GM18519 (cell line): Measurements from ENCODE around the gene COL4A1.

Source experiments
- ATAC-seq: cut with Tn5 transposase; IDR thresholded peaks from one replicate; pipeline ENCODE4 v1.9.1; 2021; ENCODE audit warnings: mild to moderate bottlenecking, moderate library complexity; ENCODE audit not compliant: unreplicated experiment, low FRiP score

COL4A1 gene

GRCh38 chr13:110306960-110307766 lies at the start of gene COL4A1, which contains the start of gene COL4A2:
TSS of gene COL4A1 (minus strand) at chr13:110307157. CDS start at chr13:110307027, 130 bp downstream.
TSS of gene COL4A2 (plus strand) at chr13:110307284. CDS start at chr13:110307904, 620 bp downstream.
- ATAC-seq: no peak

DNA sequence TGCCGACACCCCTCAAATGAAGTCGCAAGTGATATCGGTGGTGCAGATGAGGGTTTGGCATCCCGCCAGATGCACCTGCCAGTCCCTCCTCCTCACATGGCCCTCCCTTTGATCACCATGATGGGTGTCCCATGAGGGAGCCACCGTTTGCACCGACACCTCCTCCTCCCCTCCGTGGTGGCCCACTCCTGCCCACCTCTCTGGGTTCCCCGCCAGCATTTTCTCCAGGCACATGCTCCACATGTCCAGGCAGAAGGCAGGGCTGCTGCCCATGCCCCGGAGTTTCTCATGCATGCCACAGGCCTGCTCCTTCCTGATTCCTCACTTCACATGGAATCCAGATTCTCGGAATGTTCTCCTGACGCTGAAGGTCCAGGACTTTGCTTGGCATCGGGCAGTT lies 49.4 kb upstream of the COL4A1 start:
- ATAC-seq: no peak

DNA sequence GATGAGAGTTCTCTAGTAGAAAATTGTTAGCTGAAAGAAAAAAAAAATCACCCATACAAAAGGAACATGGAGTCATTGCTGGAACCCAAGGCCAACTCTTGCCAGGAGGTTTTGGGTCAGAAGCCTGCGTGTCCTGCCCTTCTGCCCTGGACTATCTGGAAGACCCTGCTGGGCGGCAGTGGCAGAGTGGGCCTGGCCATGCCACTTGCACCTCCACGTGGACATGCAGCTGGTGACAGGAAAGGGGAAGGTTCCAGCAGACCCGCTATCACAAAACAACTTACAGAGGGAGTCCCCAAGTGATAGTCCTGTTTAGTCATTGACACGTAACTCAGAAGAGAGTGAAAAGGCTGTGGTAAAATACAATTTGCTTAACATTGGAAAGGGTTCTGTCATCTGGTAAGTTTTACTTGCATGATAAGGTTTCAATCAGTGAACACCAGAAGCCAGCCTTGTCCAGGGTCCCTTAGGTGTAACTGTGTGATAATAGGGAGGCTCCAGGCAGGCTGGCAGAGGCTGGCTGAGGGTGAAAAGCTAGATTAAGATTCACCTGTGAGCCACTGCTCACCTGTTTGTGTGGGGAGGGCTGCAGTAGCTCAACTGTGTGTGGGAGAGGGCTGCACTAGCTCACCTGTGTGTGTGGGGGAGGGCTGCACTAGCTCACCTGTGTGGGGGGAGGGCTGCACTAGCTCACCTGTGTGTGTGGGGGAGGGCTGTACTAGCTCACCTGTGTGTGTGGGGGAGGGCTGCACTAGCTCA lies 47.9 kb upstream of the COL4A1 start:
- no peak for ATAC-seq

DNA sequence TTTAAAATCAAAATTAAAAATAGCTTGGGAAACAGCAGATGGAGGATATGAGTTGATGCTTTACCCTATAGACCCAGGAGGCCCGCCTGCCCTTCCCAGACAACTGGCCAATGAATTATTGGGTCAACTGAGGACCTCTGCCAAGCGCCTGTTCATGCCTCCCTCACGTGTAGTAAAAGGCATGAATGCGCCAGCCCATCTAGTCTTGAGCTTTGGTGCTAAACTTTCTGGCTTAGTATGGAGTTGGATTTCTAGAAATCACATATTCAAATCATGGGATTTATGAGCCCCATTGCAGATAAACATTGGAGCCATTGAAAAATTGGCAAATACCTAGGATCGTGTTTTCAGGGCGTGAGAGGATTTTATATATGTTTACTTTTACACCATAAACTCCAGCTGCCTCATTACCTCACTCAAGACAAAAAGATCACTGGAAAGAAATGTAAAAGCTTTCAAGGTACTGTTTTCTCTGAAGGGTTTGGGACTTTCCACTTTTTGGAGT lies 47.2 kb upstream of the COL4A1 start:
- no peak for ATAC-seq

- ATAC-seq: no peak
Observed at GRCh38 chr13:110353339-110353977, 46.5 kb upstream of the COL4A1 start.

DNA sequence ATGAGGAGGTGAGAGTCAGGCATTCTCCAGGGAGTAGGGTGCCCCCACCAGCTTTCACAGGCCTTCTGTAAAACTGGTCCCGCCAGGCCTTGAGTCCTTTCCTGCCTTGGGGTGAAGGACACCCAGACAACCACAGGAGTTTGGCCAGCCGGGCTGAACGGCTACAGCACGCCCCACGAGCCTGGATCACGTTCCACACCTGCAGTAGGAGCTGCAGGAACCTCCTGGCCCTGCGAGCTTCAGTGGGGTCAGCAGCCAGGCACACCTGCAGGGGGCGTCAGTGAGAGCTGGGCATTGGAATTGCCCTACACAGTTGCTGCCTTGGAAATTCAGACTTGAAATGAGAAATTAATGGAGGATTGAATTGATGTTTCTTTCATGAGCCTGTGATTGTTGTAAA lies 45.8 kb upstream of the COL4A1 start:
- ATAC-seq: no peak

DNA sequence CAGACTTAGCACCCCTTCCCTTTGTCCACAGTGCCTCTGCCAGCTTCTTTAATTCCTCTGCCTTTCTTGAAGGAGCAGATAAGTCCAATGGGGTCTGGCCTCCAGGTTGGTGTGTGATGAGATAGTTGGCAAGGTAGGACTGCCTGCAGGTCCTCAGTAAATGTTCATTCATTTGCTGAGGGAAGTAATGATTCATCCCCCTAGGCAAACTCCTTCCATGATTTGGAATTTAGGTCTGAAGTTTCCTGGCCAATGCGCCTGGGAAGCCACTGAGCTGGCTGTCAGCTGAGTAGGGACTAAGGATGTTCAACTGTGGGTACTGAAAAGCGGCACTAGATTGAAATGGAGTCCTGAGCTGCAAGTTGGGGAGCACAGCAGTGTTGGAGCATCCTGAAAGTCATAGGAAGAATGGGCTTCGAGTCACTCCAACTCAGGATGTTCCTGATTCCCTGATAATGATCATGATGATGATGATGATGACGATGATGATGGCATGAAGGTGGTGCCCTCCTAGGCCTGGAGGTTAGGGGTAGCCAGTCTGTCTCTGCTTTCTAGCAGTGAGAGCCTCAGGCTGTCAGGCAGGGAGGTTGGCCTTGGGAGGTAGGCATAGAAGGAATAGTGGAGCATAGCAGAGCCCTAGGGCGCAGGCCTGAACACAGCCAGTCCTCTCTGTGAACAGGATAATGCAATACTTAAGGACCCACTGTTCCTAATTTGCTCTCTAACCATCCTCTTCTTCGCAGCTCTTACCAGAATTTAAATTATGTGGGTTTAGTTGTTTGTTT lies 44.9 kb upstream of the COL4A1 start:
- ATAC-seq: no peak

DNA sequence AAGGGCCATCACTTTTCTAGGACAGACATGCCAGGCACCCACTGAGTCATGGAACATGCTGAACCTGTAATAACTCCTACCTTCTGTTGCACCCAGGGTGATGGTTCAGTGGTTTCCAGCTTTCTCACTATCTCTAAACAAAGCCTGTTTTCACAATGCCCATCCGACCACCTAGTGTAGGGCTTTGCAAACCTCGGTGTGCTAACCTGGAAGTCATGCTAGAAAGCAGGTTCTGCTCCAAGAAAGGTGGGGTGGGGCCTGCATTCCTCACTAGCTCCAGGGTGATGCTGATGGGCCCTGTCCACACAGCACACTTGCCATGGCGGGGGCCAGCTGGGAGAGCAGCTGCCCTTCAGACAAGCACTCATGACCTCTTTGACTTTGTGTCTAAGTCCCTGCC lies 43.6 kb upstream of the COL4A1 start:
- no peak for ATAC-seq

DNA sequence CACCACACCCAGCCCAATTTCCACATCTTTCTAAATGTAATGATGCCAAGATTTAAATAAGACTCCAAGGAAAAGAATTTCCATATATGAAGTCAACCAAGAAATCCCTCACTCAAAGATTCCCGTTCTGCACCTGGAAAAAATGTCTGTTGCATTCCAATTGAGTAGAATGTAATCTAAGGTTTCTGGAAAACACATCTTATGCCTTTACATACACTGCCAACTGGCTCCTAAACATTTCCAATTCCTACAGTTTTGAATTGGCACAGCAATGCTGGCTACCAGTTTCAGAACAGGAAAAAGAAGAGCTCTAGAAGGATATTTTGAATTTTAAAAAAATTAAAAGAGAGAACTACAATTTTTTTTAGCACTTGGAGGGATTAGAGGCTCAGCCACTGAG lies 43.1 kb upstream of the COL4A1 start:
- no peak for ATAC-seq

GRCh38 chr13:110349239-110349638 lies 42.3 kb upstream of the COL4A1 start:
- ATAC-seq: no peak

GRCh38 chr13:110348309-110349105 lies 41.5 kb upstream of the COL4A1 start:
- ATAC-seq: no peak

GRCh38 chr13:110347535-110348308 lies 40.8 kb upstream of the COL4A1 start:
- ATAC-seq: no peak

GRCh38 chr13:110347088-110347487 lies 40.1 kb upstream of the COL4A1 start:
- no peak for ATAC-seq

DNA sequence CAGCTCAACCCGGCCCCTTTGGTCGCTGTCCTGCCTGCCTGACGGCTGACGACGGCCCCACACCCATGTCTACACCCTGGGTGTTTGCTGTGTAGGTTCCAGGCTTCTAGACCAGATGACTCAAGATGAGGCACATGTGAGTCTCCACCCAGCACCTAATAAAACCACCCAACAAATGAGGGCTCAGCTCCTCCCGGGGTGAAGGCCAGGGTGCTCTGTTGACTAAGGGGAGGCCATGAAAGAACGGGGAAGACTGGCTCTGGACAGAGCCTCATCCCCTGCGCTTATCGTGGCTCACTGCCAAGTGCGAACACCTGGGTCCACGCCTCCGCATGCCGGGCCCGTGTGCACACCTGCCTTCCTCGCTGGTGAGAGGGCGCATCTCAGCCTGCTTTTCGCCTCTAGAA lies 39.7 kb upstream of the COL4A1 start:
- ATAC-seq: no peak

GRCh38 chr13:110345701-110346100 lies 38.7 kb upstream of the COL4A1 start:
- ATAC-seq: no peak

- ATAC-seq: no peak
Observed at GRCh38 chr13:110345266-110345665, 38.3 kb upstream of the COL4A1 start.

- ATAC-seq: no peak
Observed at GRCh38 chr13:110344320-110344719, 37.4 kb upstream of the COL4A1 start.

DNA sequence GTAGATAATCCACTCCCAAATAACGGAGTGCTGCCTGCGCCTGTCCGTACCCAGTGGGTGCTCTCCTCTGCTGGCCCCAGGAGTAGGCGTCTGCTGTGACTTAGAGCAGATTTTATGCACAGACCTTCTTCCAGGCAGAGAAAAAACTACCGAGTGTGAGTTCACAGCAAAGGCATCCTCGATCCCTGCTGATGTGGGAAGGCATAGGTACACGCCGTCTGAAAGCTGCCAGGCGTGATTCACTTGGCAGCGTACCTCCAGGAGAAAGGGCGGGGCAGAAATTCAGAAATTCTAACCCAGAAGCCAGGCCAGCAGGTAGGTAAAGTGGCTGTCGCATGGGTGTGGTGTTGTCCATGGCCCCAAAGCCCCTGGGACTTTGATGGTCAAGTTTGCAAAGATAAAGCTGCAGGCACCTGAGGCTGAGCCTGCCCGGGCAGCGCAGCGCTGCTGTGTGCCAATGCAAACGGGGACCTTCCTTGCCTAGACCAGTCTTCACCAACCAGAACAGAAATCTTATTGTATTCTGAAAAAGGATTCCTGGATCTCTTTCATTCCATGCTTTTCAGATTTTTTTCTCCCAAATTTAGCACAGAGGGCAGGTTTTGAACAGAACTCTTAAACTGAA lies 36.4 kb upstream of the COL4A1 start:
- no peak for ATAC-seq
